H1 (cell line): Measurements from ENCODE around the gene UNC5B. TPM values are rescaled to one million over a fixed set of nuclear protein-coding genes. Genes with fewer than 3 reads are reported as not detected.

Source experiments
- EZH2 ChIP-seq: fragments of 200-600 bp; sonication (generic); IDR thresholded peaks from 2 replicates; pipeline ENCODE4 v1.7.1; 2012; ENCODE audit warnings: low read depth, mild to moderate bottlenecking, moderate library complexity, low read length, inconsistent platforms; ENCODE audit not compliant: severe bottlenecking
- GABPA ChIP-seq: IDR thresholded peaks from 2 replicates; pipeline ENCODE4 v1.6.1; 2011; ENCODE audit warnings: mild to moderate bottlenecking, low read length, moderate library complexity, borderline replicate concordance; ENCODE audit not compliant: insufficient read depth
- GTF2F1 ChIP-seq: IDR thresholded peaks from 2 replicates; pipeline ENCODE4 v1.6.1; 2012; ENCODE audit warnings: low read depth, low read length, improper control_type of control experiment, borderline replicate concordance
- POLR2AphosphoS5 ChIP-seq: IDR thresholded peaks from 2 replicates; pipeline ENCODE4 v1.6.1; 2011; ENCODE audit warnings: low read depth, low read length
- RXRA ChIP-seq: IDR thresholded peaks from 2 replicates; pipeline ENCODE4 v1.6.1; 2011; ENCODE audit warnings: low read depth, mild to moderate bottlenecking, low read length, moderate library complexity; ENCODE audit not compliant: insufficient read depth
- TEAD4 ChIP-seq: IDR thresholded peaks from 2 replicates; pipeline ENCODE4 v1.6.1; 2012; ENCODE audit warnings: low read depth, low read length, inconsistent platforms, mixed read lengths
- polyA plus RNA-seq, 7 experiments: library from polyadenylated mRNA; depleted of rRNA in 3 of 7; stranded (reverse) in 5 of 7; unstranded in 2 of 7; fragments of >200 nt in 5 of 7; fragments of 200-250 nt in 2 of 7; gene quantifications; 1 replicate in 5 of 7; 2 replicates in 1 of 7; 4 replicates in 1 of 7; pipeline versions ENCODE4 v1.2.1 to v1.2.3, GENCODE V29; 2011 to 2013; ENCODE audit warnings: missing spikeins in 2 of 7, mixed read lengths in 2 of 7
- total RNA-seq: library from RNA; stranded (reverse); fragmentation: NEBNext Ultra II Directional; extraction: Animal tissue kit (Norgen Biotek cat#: 25700); gene quantifications from 2 replicates; pipeline ENCODE4 v1.2.1, GENCODE V29; 2021
- TF ChIP-seq, protein P1 (sequence below): IDR thresholded peaks from 2 replicates; pipeline ENCODE4 v1.6.1; 2011; ENCODE audit warnings: low read depth, mild to moderate bottlenecking, low read length; ENCODE audit not compliant: insufficient read depth

Gene UNC5B
- total and polyA plus RNA-seq, 2 of the 8 experiments (the other 6 are each of a cell fraction or from before 2014, with no cell fraction given), result 27.9 to 31.8 TPM

DNA sequence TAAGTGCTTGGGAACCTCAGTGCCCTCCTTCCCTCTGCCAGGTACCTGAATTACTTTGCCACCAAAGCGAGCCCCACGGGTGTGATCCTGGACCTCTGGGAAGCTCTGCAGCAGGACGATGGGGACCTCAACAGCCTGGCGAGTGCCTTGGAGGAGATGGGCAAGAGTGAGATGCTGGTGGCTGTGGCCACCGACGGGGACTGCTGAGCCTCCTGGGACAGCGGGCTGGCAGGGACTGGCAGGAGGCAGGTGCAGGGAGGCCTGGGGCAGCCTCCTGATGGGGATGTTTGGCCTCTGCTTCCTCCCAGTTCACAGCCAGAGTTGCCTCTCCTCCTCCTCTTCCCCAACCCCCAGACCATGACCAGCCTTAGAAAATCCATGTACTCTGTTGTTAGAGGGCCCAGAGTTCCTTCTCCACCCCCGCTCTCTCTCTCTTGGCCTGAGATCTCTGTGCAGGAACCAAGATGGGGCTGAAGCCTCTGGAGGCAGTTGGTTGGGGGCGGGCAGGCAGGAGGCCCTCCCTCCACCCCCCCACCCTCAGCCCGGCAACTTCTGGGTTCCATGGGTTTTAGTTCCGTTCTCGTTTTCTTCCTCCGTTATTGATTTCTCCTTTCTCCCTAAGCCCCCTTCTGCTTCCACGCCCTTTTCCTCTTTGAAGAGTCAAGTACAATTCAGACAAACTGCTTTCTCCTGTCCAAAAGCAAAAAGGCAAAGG is 86.9 kb downstream of the UNC5B start (continued):
- TF ChIP-seq, protein P1, sequence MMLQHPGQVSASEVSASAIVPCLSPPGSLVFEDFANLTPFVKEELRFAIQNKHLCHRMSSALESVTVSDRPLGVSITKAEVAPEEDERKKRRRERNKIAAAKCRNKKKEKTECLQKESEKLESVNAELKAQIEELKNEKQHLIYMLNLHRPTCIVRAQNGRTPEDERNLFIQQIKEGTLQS, result no peak
- no peak for TF ChIP-seq GTF2F1
- TF ChIP-seq GABPA, result no peak
- no peak for TF ChIP-seq TEAD4
- no peak for TF ChIP-seq EZH2
- TF ChIP-seq POLR2AphosphoS5, result no peak
- no peak for TF ChIP-seq RXRA
